Measurements from ENCODE around the gene TMEM88. TPM values are rescaled to one million over a fixed set of nuclear protein-coding genes. Genes with fewer than 3 reads are reported as not detected.
"Not testable (repeated sequence)": the region's sequence is repeated elsewhere in the genome, so short reads cannot be mapped to it uniquely, and the experiment has no call there.

The TMEM88 gene
- total and polyA plus RNA-seq, 2 of the 13 experiments (the other 11 are each of a cell fraction or from before 2014, with no cell fraction given), result 0.31 to 0.66 TPM

GRCh38 chr17:7864384-7864783 lies 9.5 kb downstream of the TMEM88 start:
- 88% methylated on average over 5 of the region's 5 CpGs for WGBS (ENCODE audit: low lambda C conversion rate)
- in situ Hi-C loops (cut with HindIII; ENCODE audit: extremely low pct_ligation_motif_present, low pct_unique_long_range_greater_than_20kb); H3K79me2 ChIP-seq (ENCODE audit: insufficient read depth, low read length); H4K20me1 ChIP-seq (ENCODE audit: insufficient read depth, low read length); H3K27me3 ChIP-seq (ENCODE audit: control insufficient read depth in 1 of 2, insufficient read depth in 2 of 2, low read length in 2 of 2); FAIRE-seq; H3K4me3 ChIP-seq (replicated peaks in 1 of 3; ENCODE audit: insufficient read depth in 1 of 3, low read depth in 2 of 3, low read length in 3 of 3); DNase-seq (ENCODE audit: low spot score); H3K4me2 ChIP-seq (ENCODE audit: low read depth, low read length); BruUV-seq (replicated peaks); CTCF ChIA-PET (ENCODE audit: low intra/inter-chr PET ratio, low total read pairs); H3K9ac ChIP-seq (ENCODE audit: insufficient read depth, low read depth, low read length); H3K9me3 ChIP-seq (ENCODE audit: low read length); ATAC-seq; H3K36me3 ChIP-seq (replicated peaks in 1 of 2; ENCODE audit: control insufficient read depth in 1 of 2, insufficient read depth in 2 of 2, low read length in 2 of 2); H2AFZ ChIP-seq (ENCODE audit: low read length); H3K27ac ChIP-seq (ENCODE audit: extremely low read length, insufficient read depth, low read length): not testable (repeated sequence)
- POLR2A ChIA-PET, result interaction anchor here (1.6 kb wide), 1 partner anchor 21 kb away, joined by 3 read pairs; no protein-coding TSS in a partner anchor
- H3K4me1 ChIP-seq (ENCODE audit: insufficient read depth, low read length), result peaks cover 67% of the 10 kb centered on the region
- intact Hi-C loops (cut with micrococcal nuclease; ENCODE audit: unreplicated experiment), result loop anchor here (5.0 kb wide), 1 partner anchor 123 kb away; no protein-coding TSS in a partner anchor

- Histone ChIP-seq H3K79me2 (ENCODE audit: insufficient read depth, low read length) (no peaks in the 10 kb centered on the region), H3K9me3 (ENCODE audit: low read length) (peaks cover 8% of the 10 kb centered on the region), H3K4me3 (replicated peaks in 1 of 3; ENCODE audit: insufficient read depth in 1 of 3, low read depth in 2 of 3, low read length in 3 of 3) (no peak overlapping the region), H3K9ac (ENCODE audit: insufficient read depth, low read depth, low read length) (no peak overlapping the region), H3K4me2 (ENCODE audit: low read depth, low read length) (no peak overlapping the region), H3K27me3 (ENCODE audit: control insufficient read depth in 1 of 2, insufficient read depth in 2 of 2, low read length in 2 of 2) (no peaks in the 10 kb centered on the region), H3K36me3 (replicated peaks in 1 of 2; ENCODE audit: control insufficient read depth in 1 of 2, insufficient read depth in 2 of 2, low read length in 2 of 2) (no peaks in the 10 kb centered on the region), H3K27ac (ENCODE audit: extremely low read length, insufficient read depth, low read length) (no peak overlapping the region), H2AFZ (ENCODE audit: low read length) (no peak overlapping the region), H3K4me1 (ENCODE audit: insufficient read depth, low read length) (peaks cover 59% of the 10 kb centered on the region), H4K20me1 (ENCODE audit: insufficient read depth, low read length) (no peaks in the 10 kb centered on the region)
- FAIRE-seq, result no peak
- ChIA-PET POLR2A (interaction anchor here (0.8 kb wide), 1 partner anchor 11 kb away, joined by 3 read pairs; no protein-coding TSS in a partner anchor), CTCF (ENCODE audit: low intra/inter-chr PET ratio, low total read pairs) (no interaction called here)
- DNase-seq (ENCODE audit: low spot score), result no peak
- TF ChIP-seq ZNF503 (CRISPR knock-in tag; IDR thresholded peaks at IDR 0.05), result no peak
- peak; percentile 98 for TF ChIP-seq ZNF331 (CRISPR knock-in tag; IDR thresholded peaks at IDR 0.05)
- in situ Hi-C loops (cut with HindIII; ENCODE audit: extremely low pct_ligation_motif_present, low pct_unique_long_range_greater_than_20kb), result no loop called here
- intact Hi-C loops (cut with micrococcal nuclease; ENCODE audit: unreplicated experiment), result loop anchor here (5.0 kb wide), 1 partner anchor 122 kb away; no protein-coding TSS in a partner anchor
- no TSS peak for BruUV-seq (replicated peaks)
- WGBS (ENCODE audit: low lambda C conversion rate), result 97% methylated on average over 5 of the region's 5 CpGs
- ATAC-seq, result no peak
Observed at GRCh38 chr17:7864995-7865650, 10.3 kb downstream of the TMEM88 start.

All from HepG2 (cell line).